Left cardiac atrium (tissue), 4 donors: ENCODE data around the gene RRP9. TPM values are rescaled to one million over a fixed set of nuclear protein-coding genes. Genes with fewer than 3 reads are reported as not detected.
A peak's percentile ranks its signal among the peaks of the same experiment; 100 is the strongest.
"Not testable (repeated sequence)": the region's sequence is repeated elsewhere in the genome, so short reads cannot be mapped to it uniquely, and the experiment has no call there.

Experiments
- ATAC-seq, 2 donors: fragments of 200-7000 bp; cut with Tn5 transposase; one replicate each; pipeline ENCODE4 v1.9.1; 2020; ENCODE audit warnings: mild to moderate bottlenecking in 2 of 2, moderate library complexity in 2 of 2
- DNase-seq: peaks from one replicate; pipeline ENCODE4 v3.0.0-alpha.2; 2020
- intact Hi-C, 2 donors: fragments of 100-400 bp; cut with DNase I; formaldehyde crosslinking; loops; one replicate each; pipeline versions ENCODE4 v1.14.1 to v1.15.1; 2022 to 2023
- long read RNA-seq: library from polyadenylated mRNA; unstranded; transcript quantifications from one replicate; pipeline ENCODE4 v2.0.0, GENCODE V29; 2021
- total RNA-seq, 2 donors: library from RNA; stranded (reverse); fragmentation: NEBNext Ultra II Directional; extraction: Animal tissue kit (Norgen Biotek cat#: 25700); gene quantifications; one replicate each; pipeline ENCODE4 v1.2.1, GENCODE V29; 2021
- donor health status: DM: no; HTN: yes; CAD: no.
- donor health status: DM: no; HTN: yes; CAD: no; lungs with severe emphysema.
- donor health status: DM: yes; HTN: yes; CAD: no.
- donor health status: Dilated cardiomyopathy.

Gene RRP9
- total RNA-seq: 10 to 100 TPM in 1 of 2 donors, 1 to 10 TPM in 1; 8.9 to 17.2 TPM
- long read RNA-seq, transcript RRP9-201 (15 exons, 1,578 nt): major isoform, 17 of 29 reads
- long read RNA-seq, partial matches to known transcripts: 5 of 29 reads
- long read RNA-seq, other reads (novel, unspliced or antisense): 7 of 29 reads

GRCh38 chr3:51941798-51942602 is at the start of gene RRP9, which contains the start of gene PARP3:
Gene RRP9 (minus strand): TSS chr3:51941904. CDS start chr3:51941867, 37 bp downstream.
Gene PARP3 (plus strand): TSS chr3:51942363. CDS start chr3:51943356, 993 bp downstream.
- DNase-seq: peak; percentile 100
- ATAC-seq: peak; percentile 95 to 96
- intact Hi-C loops: loop anchor here in 1 of 2 donors (2.0 kb wide), 1 partner anchor 33 kb away; the partner anchor contains the start of genes ABHD14A and ABHD14B

GRCh38 chr3:51990501-51990971 is 48.8 kb upstream of the RRP9 start:
- intact Hi-C loops, DNase-seq, ATAC-seq: not testable (repeated sequence)

- no peak for ATAC-seq
- intact Hi-C loops: no loop called here
- no peak for DNase-seq
Measured at GRCh38 chr3:51988286-51989146, 46.8 kb upstream of the RRP9 start.

GRCh38 chr3:51987568-51987967 is 45.9 kb upstream of the RRP9 start:
- DNase-seq: no peak
- intact Hi-C loops: no loop called here
- no peak for ATAC-seq

GRCh38 chr3:51986010-51986947 is 44.6 kb upstream of the RRP9 start:
- DNase-seq: no peak
- intact Hi-C loops: no loop called here
- ATAC-seq: no peak

- no peak for DNase-seq
- ATAC-seq: no peak
- intact Hi-C loops: no loop called here
Measured at GRCh38 chr3:51985063-51985462, 43.4 kb upstream of the RRP9 start.

- DNase-seq (no peak), ATAC-seq (no peak)
- intact Hi-C loops: no loop called here
Measured at GRCh38 chr3:51984269-51984647, 42.6 kb upstream of the RRP9 start.

GRCh38 chr3:51983578-51984268 is 42.0 kb upstream of the RRP9 start:
- DNase-seq: no peak
- intact Hi-C loops: no loop called here
- no peak for ATAC-seq

GRCh38 chr3:51982838-51983577 is 41.3 kb upstream of the RRP9 start, which contains the start of gene ACY1:
Gene ACY1 (plus strand): TSS chr3:51983535. CDS start chr3:51984065, 530 bp downstream.
- intact Hi-C loops: no loop called here
- DNase-seq (peak; percentile 93), ATAC-seq (peak; percentile 94 to 96)

- DNase-seq (no peak), ATAC-seq (peak; percentile 1 to 16)
- intact Hi-C loops: no loop called here
Measured at GRCh38 chr3:51982352-51982837, 40.7 kb upstream of the RRP9 start.

GRCh38 chr3:51980253-51980652 is 38.5 kb upstream of the RRP9 start:
- intact Hi-C loops: no loop called here
- DNase-seq (no peak), ATAC-seq (no peak)

- ATAC-seq: no peak
- no peak for DNase-seq
- intact Hi-C loops: no loop called here
Measured at GRCh38 chr3:51978143-51978502, 36.4 kb upstream of the RRP9 start.

GRCh38 chr3:51977446-51978142 is 35.9 kb upstream of the RRP9 start:
- intact Hi-C loops: no loop called here
- DNase-seq (no peak), ATAC-seq (no peak)

GRCh38 chr3:51975852-51976549 is 34.3 kb upstream of the RRP9 start:
- DNase-seq: peak; percentile 85
- peak; percentile 3 to 29 for ATAC-seq

GRCh38 chr3:51974963-51975851 is 33.5 kb upstream of the RRP9 start, which contains the start of gene ABHD14A:
Gene ABHD14A (plus strand): TSS chr3:51975064. CDS start chr3:51975136, 72 bp downstream.
- intact Hi-C loops: loop anchor here in 1 of 2 donors (2.0 kb wide), 1 partner anchor 32 kb away; the partner anchor contains the start of gene PARP3
- ATAC-seq (peak; percentile 80 to 82), DNase-seq (peak; percentile 78)

More at GRCh38 chr3:51975852-51976549, 34.3 kb upstream of the RRP9 start:
- intact Hi-C loops: loop anchor here in 1 of 2 donors (2.0 kb wide), 1 partner anchor 33 kb away; the partner anchor contains the start of gene PARP3
